ENCODE data around the gene TOP1. TPM values are rescaled to one million over a fixed set of nuclear protein-coding genes. Genes with fewer than 3 reads are reported as not detected.
A peak's percentile ranks its signal among the peaks of the same experiment; 100 is the strongest.

The TOP1 gene
- total and polyA plus RNA-seq, 2 donors from 2014 or later = 23.4 to 49.9 TPM

- no peak for TF ChIP-seq CTCF (IDR thresholded peaks at IDR 0.05; ENCODE audit: borderline replicate concordance, extremely low read depth, insufficient read depth)
- no peak for FAIRE-seq
- intact Hi-C loops (cut with DNase I) = no loop called here
- Histone ChIP-seq H3K27ac (ENCODE audit: low read depth in 2 of 2, low read length in 2 of 2) (no peak overlapping the region), H3K9me3 (ENCODE audit: control insufficient read depth in 2 of 3, insufficient read depth in 1 of 3, low read length in 3 of 3) (no peaks in the 10 kb centered on the region), H3K27me3 (ENCODE audit: control insufficient read depth, insufficient read depth, low read length) (no peaks in the 10 kb centered on the region), H3K4me3 (ENCODE audit: low read length in 3 of 3) (no peak overlapping the region), H3K4me1 (ENCODE audit: control insufficient read depth in 2 of 3, insufficient read depth in 2 of 3, low read depth in 1 of 3, low read length in 3 of 3) (peaks cover 3 to 7% (median 3%) of the 10 kb centered on the region in 3 donors), H3K36me3 (ENCODE audit: control insufficient read depth in 2 of 3, insufficient read depth in 3 of 3, low read length in 3 of 3) (no peaks in the 10 kb centered on the region), H3K9ac (ENCODE audit: low read length in 3 of 3) (no peak overlapping the region)
- no peak for DNase-seq
These were observed 8.6 kb downstream of the TOP1 start for GRCh38 chr20:41037179-41037578.

DNA sequence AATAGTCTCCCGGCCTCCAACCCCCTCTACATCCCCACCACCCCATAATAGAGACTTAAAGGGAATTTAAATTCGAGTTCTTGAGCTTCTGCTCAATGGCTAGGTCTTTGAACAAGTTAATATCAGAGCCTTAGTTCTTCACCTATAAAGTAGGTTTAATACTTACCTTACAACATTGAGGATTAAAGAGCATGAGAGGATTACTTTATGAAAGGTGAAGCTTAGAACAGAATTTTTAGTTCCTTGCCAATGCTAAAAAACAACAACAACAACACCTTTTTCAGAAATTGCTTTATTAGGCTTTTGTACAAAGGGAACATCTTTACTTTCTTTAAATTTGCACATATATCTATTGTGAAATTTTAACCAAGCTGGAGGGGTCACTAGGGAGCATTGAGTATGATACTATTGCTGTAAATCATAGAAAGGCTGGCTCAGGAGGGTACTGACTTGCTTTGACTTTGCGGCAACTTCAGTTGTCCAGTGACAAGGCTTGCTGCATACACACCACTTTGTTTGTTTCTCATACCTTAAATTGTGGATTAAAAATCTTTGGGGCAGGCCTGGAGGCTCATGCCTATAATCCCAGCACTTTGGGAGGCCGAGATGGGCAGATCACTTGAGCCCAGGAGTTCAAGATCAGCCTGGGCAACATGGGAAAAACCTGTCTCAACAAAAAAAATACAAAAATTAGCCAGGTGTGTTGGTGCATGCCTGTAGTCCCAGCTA lies 9.7 kb downstream of the TOP1 start:
- Histone ChIP-seq H3K4me3 (ENCODE audit: low read length in 3 of 3) (no peak overlapping the region), H3K4me1 (ENCODE audit: control insufficient read depth in 2 of 3, insufficient read depth in 2 of 3, low read depth in 1 of 3, low read length in 3 of 3) (peaks cover 0 to 4% (median 0%) of the 10 kb centered on the region in 3 donors), H3K27ac (ENCODE audit: low read depth in 2 of 2, low read length in 2 of 2) (peak overlapping the region in 1 of 2 donors; percentile 8), H3K36me3 (ENCODE audit: control insufficient read depth in 2 of 3, insufficient read depth in 3 of 3, low read length in 3 of 3) (no peaks in the 10 kb centered on the region), H3K9me3 (ENCODE audit: control insufficient read depth in 2 of 3, insufficient read depth in 1 of 3, low read length in 3 of 3) (no peaks in the 10 kb centered on the region), H3K27me3 (ENCODE audit: control insufficient read depth, insufficient read depth, low read length) (no peaks in the 10 kb centered on the region), H3K9ac (ENCODE audit: low read length in 3 of 3) (no peak overlapping the region)
- no peak for TF ChIP-seq CTCF (IDR thresholded peaks at IDR 0.05; ENCODE audit: borderline replicate concordance, extremely low read depth, insufficient read depth)
- DNase-seq = no peak
- intact Hi-C loops (cut with DNase I) = no loop called here
- FAIRE-seq = no peak

DNA sequence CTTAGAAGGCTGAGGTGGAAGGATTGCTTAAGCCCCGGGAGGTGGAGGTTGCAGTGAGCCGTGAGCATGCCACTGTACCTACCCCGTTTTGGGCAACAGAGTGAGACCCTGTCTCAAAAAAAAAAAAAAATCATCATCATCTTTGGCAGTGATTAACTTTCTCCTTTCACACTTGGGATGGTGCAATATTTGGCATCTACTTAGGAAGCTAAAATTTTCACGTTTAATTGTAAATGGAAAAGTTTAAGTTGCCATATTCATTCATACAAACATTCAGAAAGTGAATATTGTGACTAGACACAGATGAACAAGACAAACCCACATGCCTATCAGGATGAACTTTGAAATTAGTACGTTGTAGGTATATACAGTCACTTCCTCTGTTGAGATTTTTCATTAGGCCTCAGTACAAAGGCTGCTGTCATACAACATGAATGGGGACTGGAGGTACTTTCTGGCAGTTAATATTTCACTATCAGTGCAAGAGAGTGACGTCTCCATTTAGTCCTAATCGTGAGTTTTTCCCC lies 10.3 kb downstream of the TOP1 start:
- no peak overlapping the region for H3K27ac ChIP-seq (ENCODE audit: low read depth in 2 of 2, low read length in 2 of 2)
- no peaks in the 10 kb centered on the region for H3K9me3 ChIP-seq (ENCODE audit: control insufficient read depth in 2 of 3, insufficient read depth in 1 of 3, low read length in 3 of 3)
- peaks cover 0 to 4% (median 0%) of the 10 kb centered on the region in 3 donors for H3K4me1 ChIP-seq (ENCODE audit: control insufficient read depth in 2 of 3, insufficient read depth in 2 of 3, low read depth in 1 of 3, low read length in 3 of 3)
- no peaks in the 10 kb centered on the region for H3K27me3 ChIP-seq (ENCODE audit: control insufficient read depth, insufficient read depth, low read length)
- no peak overlapping the region for H3K9ac ChIP-seq (ENCODE audit: low read length in 3 of 3)
- intact Hi-C loops (cut with DNase I) = no loop called here
- no peak overlapping the region for H3K4me3 ChIP-seq (ENCODE audit: low read length in 3 of 3)
- H3K36me3 ChIP-seq (ENCODE audit: control insufficient read depth in 2 of 3, insufficient read depth in 3 of 3, low read length in 3 of 3) = no peaks in the 10 kb centered on the region
- no peak for TF ChIP-seq CTCF (IDR thresholded peaks at IDR 0.05; ENCODE audit: borderline replicate concordance, extremely low read depth, insufficient read depth)
- FAIRE-seq = no peak
- no peak for DNase-seq
